ENCODE results near the gene NLE1. TPM values are rescaled to one million over a fixed set of nuclear protein-coding genes. Genes with fewer than 3 reads are reported as not detected.

NLE1 gene
- total and polyA plus RNA-seq, 8 donors, result 6.2 to 208 (median 9.2) TPM; not detected in 1

GRCh38 chr17:35088881-35089585, 53.1 kb downstream of the NLE1 start:
- TF ChIP-seq POLR2A (IDR thresholded peaks at IDR 0.05) (no peak), POLR2AphosphoS5 (IDR thresholded peaks at IDR 0.05) (peak in 1 of 3 donors; percentile 53), EP300 (IDR thresholded peaks at IDR 0.05) (no peak)
- TF ChIP-seq, protein P1, sequence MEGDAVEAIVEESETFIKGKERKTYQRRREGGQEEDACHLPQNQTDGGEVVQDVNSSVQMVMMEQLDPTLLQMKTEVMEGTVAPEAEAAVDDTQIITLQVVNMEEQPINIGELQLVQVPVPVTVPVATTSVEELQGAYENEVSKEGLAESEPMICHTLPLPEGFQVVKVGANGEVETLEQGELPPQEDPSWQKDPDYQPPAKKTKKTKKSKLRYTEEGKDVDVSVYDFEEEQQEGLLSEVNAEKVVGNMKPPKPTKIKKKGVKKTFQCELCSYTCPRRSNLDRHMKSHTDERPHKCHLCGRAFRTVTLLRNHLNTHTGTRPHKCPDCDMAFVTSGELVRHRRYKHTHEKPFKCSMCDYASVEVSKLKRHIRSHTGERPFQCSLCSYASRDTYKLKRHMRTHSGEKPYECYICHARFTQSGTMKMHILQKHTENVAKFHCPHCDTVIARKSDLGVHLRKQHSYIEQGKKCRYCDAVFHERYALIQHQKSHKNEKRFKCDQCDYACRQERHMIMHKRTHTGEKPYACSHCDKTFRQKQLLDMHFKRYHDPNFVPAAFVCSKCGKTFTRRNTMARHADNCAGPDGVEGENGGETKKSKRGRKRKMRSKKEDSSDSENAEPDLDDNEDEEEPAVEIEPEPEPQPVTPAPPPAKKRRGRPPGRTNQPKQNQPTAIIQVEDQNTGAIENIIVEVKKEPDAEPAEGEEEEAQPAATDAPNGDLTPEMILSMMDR (IDR thresholded peaks at IDR 0.05), result peak in 4 of 7 experiments; percentile 76 to 91 (median 80)
- peak; percentile 94 to 96 for DNase-seq
- Histone ChIP-seq H3K27me3 (no peaks in the 10 kb centered on the region), H3K9me3 (no peaks in the 10 kb centered on the region), H3K27ac (peak overlapping the region; percentile 91 to 99 (median 95)), H3K4me3 (peak overlapping the region; percentile 79 to 92 (median 89)), H3K36me3 (no peaks in the 10 kb centered on the region), H3K4me1 (peaks cover 14 to 46% (median 42%) of the 10 kb centered on the region in 4 donors)
- intact Hi-C loops (cut with DNase I; ENCODE audit: low total_unique reads), result no loop called here
- 0% methylated on average over 1 to 79 of the region's 80 CpGs; no CpG with 5 or more reads in 1 of the 5 donors for WGBS, 5 donors

DNA sequence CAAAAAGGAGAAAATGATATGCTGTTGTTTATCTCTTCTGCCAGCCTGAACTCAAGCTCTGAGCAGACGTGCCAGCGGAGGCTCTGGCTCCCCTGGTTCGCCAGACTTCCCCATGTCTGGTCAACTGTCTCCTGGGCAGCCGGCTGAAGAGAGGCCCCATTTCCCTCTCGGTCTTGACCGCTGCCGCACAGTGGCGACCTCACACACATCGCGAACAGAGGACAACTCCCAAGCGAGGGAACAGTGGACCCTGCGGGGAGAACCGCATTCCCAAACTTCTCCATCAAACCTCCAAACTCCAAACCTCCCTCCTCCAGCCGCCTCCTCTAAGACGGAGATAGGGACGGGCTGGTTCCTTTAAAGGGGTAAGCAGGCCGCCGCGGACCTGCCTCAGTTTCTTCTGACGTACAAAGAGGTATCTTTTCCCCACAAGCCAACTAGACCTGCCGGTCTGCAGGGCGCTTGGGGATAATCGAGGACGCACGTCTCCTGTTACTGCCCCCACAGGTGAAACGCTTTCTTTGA, 53.7 kb downstream of the NLE1 start:
- peak; percentile 54 to 78 for DNase-seq
- TF ChIP-seq POLR2A (IDR thresholded peaks at IDR 0.05) (no peak), POLR2AphosphoS5 (IDR thresholded peaks at IDR 0.05) (no peak), EP300 (IDR thresholded peaks at IDR 0.05) (no peak)
- TF ChIP-seq, protein P1 (IDR thresholded peaks at IDR 0.05), result peak in 1 of 7 experiments; percentile 12
- 0 to 1% (median 0%) methylated on average over 25 to 26 of the region's 26 CpGs for WGBS, 5 donors
- intact Hi-C loops (cut with DNase I; ENCODE audit: low total_unique reads), result no loop called here
- Histone ChIP-seq H3K4me1 (peaks cover 14 to 53% (median 42%) of the 10 kb centered on the region in 4 donors), H3K36me3 (no peaks in the 10 kb centered on the region), H3K9me3 (no peaks in the 10 kb centered on the region), H3K27me3 (no peaks in the 10 kb centered on the region), H3K4me3 (peak overlapping the region; percentile 79 to 92 (median 89)), H3K27ac (peak overlapping the region; percentile 91 to 99 (median 95))

- peak; percentile 58 to 88 for DNase-seq
- H3K27ac ChIP-seq, result peak overlapping the region; percentile 91 to 99 (median 95)
Measured at GRCh38 chr17:35087731-35088355, 54.3 kb downstream of the NLE1 start.

More at GRCh38 chr17:35087731-35088355, 54.3 kb downstream of the NLE1 start:
- Histone ChIP-seq H3K9me3 (no peaks in the 10 kb centered on the region), H3K4me3 (peak overlapping the region; percentile 79 to 92 (median 89)), H3K36me3 (no peaks in the 10 kb centered on the region), H3K27me3 (no peaks in the 10 kb centered on the region), H3K4me1 (peaks cover 14 to 58% (median 42%) of the 10 kb centered on the region in 4 donors)
- intact Hi-C loops (cut with DNase I; ENCODE audit: low total_unique reads), result no loop called here
- WGBS, 5 donors, result 4 to 15% (median 9%) methylated on average over 9 of the region's 9 CpGs
- TF ChIP-seq POLR2A (IDR thresholded peaks at IDR 0.05), result no peak
- TF ChIP-seq, protein P1 (IDR thresholded peaks at IDR 0.05), result no peak
- no peak for TF ChIP-seq EP300 (IDR thresholded peaks at IDR 0.05)
- TF ChIP-seq POLR2AphosphoS5 (IDR thresholded peaks at IDR 0.05), result peak in 1 of 3 donors; percentile 55
